Measurements from ENCODE around the gene OLFM4. TPM values are rescaled to one million over a fixed set of nuclear protein-coding genes. Genes with fewer than 3 reads are reported as not detected.
"Not testable (repeated sequence)": the region's sequence is repeated elsewhere in the genome, so short reads cannot be mapped to it uniquely, and the experiment has no call there.

The OLFM4 gene
- polyA plus RNA-seq, 1 experiment = 4.5 TPM

DNA sequence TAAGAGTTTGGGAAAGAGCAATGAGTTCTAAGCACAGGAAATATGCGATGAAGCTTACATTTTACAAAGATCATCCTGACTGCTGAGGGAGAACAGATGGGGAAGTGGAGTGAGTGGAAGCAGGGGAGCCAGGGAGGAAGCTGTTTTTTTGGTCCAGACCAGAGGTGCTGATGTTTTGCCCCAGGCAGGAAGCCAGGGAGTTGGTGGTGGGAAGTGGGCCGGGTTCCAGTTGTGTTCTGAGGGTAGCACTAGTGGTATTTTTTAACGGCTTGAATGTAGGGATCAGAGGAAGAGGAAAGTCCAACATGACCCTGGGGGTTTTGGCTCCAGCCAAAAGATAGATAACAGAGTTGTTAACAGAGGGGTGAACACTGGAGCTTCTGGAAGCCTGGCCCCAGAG is 20.7 kb upstream of the OLFM4 start:
- no peaks in the 10 kb centered on the region for H3K36me3 ChIP-seq (ENCODE audit: control insufficient read depth, insufficient read depth, low read length)
- TF ChIP-seq, protein P1, sequence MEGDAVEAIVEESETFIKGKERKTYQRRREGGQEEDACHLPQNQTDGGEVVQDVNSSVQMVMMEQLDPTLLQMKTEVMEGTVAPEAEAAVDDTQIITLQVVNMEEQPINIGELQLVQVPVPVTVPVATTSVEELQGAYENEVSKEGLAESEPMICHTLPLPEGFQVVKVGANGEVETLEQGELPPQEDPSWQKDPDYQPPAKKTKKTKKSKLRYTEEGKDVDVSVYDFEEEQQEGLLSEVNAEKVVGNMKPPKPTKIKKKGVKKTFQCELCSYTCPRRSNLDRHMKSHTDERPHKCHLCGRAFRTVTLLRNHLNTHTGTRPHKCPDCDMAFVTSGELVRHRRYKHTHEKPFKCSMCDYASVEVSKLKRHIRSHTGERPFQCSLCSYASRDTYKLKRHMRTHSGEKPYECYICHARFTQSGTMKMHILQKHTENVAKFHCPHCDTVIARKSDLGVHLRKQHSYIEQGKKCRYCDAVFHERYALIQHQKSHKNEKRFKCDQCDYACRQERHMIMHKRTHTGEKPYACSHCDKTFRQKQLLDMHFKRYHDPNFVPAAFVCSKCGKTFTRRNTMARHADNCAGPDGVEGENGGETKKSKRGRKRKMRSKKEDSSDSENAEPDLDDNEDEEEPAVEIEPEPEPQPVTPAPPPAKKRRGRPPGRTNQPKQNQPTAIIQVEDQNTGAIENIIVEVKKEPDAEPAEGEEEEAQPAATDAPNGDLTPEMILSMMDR (IDR thresholded peaks at IDR 0.05; ENCODE audit: insufficient read depth, low read depth, low read length) = no peak
- ChIA-PET POLR2A (no interaction called here), CTCF (interaction anchor here (1.0 kb wide), 1 partner anchor 39 kb away, joined by 3 read pairs; no protein-coding TSS in a partner anchor)
- no peak for DNase-seq (ENCODE audit: low read depth)
- no peak overlapping the region for H3K4me3 ChIP-seq (ENCODE audit: low read depth, low read length)
- no peaks in the 10 kb centered on the region for H3K27me3 ChIP-seq (ENCODE audit: control insufficient read depth, insufficient read depth, low read length)

DNA sequence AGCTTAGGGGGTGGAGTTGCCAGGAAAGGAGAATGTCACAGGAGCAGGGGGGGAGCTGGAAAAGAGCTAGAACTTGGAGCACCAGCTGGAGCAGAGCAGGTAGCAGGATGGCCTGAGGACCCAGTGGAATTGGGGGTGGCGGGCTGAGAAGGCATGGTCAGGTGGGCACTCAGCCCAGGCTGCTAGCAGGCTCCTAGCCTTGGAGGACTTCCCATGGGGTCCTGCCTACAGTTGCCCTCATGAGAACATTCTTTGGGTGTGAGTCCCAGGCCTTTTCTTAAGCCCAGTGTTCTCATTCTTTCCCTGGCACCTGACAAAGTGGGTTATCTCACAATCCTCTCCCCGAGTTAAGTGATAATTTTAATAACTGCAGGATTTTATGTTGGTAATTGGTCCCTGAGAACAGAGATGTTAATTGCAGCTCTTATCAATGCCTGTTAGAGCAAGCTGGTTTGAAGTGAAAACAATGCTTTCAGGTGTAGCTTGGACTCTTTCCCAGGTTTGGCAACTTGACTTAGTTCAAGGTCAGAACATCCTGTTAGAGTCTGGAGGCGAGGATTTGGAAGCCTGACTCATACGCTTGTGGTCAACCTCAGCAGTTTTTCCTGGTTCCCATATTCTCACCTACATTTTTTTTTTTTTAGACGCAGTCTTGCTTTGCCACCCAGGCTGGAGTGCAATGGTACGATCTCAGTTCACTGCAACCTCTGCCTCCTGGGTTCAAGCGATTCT is 18.1 kb upstream of the OLFM4 start:
- no peak overlapping the region for H3K4me3 ChIP-seq (ENCODE audit: low read depth, low read length)
- no peaks in the 10 kb centered on the region for H3K36me3 ChIP-seq (ENCODE audit: control insufficient read depth, insufficient read depth, low read length)
- CTCF ChIA-PET = no interaction called here
- no peak for DNase-seq (ENCODE audit: low read depth)
- no peaks in the 10 kb centered on the region for H3K27me3 ChIP-seq (ENCODE audit: control insufficient read depth, insufficient read depth, low read length)
- POLR2A ChIA-PET = no interaction called here
- TF ChIP-seq, protein P1 (IDR thresholded peaks at IDR 0.05; ENCODE audit: insufficient read depth, low read depth, low read length) = no peak

DNA sequence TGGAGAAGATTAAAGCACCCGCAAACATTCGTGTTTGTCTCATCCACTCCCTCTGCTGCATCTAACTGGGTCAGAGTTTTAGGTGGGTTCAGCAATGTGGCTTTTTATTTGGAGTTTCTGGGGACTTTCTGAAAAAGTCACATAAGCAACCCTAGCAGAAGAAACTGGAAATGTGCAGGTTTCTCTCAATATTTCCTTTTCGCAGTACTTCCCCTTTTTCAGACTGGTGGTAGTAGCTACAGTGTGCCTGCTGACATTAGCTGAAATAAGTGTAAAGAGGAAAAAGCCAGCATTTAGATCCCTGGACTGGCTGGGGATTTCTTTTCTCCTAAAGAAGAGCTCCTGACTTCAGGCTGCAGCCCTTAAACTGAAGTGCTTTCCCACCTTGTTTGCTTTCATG is 15.9 kb upstream of the OLFM4 start:
- ChIA-PET CTCF (interaction anchor here (0.8 kb wide), 1 partner anchor 139 kb away, joined by 3 read pairs; no protein-coding TSS in a partner anchor), POLR2A (no interaction called here)
- Histone ChIP-seq H3K4me3 (ENCODE audit: low read depth, low read length) (no peak overlapping the region), H3K27me3 (ENCODE audit: control insufficient read depth, insufficient read depth, low read length) (no peaks in the 10 kb centered on the region), H3K36me3 (ENCODE audit: control insufficient read depth, insufficient read depth, low read length) (no peaks in the 10 kb centered on the region)
- TF ChIP-seq, protein P1 (IDR thresholded peaks at IDR 0.05; ENCODE audit: insufficient read depth, low read depth, low read length) = no peak
- no peak for DNase-seq (ENCODE audit: low read depth)

DNA sequence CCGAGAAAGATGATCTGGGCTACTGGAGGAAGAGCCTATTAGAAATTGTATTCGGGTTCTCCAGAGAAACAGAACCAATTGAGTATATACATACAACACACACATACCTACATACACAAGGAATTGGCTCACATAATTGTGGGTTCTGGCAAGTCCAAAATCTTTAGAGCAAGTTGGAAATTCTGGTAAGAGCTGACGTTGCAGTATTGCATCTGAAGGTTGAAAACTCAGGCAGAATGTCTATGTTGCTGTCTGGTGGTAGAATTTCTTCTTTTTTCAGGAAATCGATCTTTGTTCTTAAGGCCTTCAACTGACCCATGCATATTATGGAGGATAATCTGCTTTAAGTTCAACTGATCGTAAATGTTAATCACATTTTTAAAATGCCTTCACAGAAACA is 15.5 kb upstream of the OLFM4 start:
- TF ChIP-seq, protein P1 (IDR thresholded peaks at IDR 0.05; ENCODE audit: insufficient read depth, low read depth, low read length) = no peak
- CTCF ChIA-PET = no interaction called here
- no peaks in the 10 kb centered on the region for H3K27me3 ChIP-seq (ENCODE audit: control insufficient read depth, insufficient read depth, low read length)
- POLR2A ChIA-PET = no interaction called here
- no peak overlapping the region for H3K4me3 ChIP-seq (ENCODE audit: low read depth, low read length)
- no peak for DNase-seq (ENCODE audit: low read depth)
- no peaks in the 10 kb centered on the region for H3K36me3 ChIP-seq (ENCODE audit: control insufficient read depth, insufficient read depth, low read length)

DNA sequence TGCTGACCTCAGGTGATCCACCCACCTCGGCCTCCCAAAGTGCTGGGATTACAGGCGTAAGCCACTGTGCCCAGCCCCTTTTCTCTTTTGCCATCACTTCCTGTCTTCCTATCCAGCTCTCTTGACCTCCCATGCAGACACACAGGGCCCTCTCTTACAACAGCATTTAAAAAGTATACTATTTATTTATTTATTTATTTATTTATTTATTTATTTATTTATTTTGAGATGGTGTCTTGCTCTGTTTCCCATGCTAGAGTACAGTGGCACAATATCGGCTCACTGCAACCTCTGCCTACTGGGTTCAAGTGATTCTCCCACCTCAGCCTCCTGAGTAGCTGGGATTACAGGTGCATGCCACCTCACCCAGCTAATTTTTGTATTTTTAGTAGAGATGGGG is 14.6 kb upstream of the OLFM4 start:
- H3K36me3 ChIP-seq (ENCODE audit: control insufficient read depth, insufficient read depth, low read length); CTCF ChIA-PET; H3K4me3 ChIP-seq (ENCODE audit: low read depth, low read length); DNase-seq (ENCODE audit: low read depth); H3K27me3 ChIP-seq (ENCODE audit: control insufficient read depth, insufficient read depth, low read length); POLR2A ChIA-PET: not testable (repeated sequence)
